K562 (cell line): ENCODE data around the gene ZNF326. TPM values are rescaled to one million over a fixed set of nuclear protein-coding genes. Genes with fewer than 3 reads are reported as not detected.

ENCODE experiments used
- ARID4B ChIP-seq: sonication (generic); formaldehyde crosslinking; IDR thresholded peaks from 2 replicates; pipeline ENCODE4 v1.8.0; 2022; ENCODE audit warnings: mild to moderate bottlenecking, missing genetic modification reagents
- CREB3L1 ChIP-seq: fragments of 450-650 bp; IDR thresholded peaks from 2 replicates; pipeline ENCODE4 v1.6.1; 2014; ENCODE audit warnings: low read depth, mild to moderate bottlenecking, moderate library complexity, borderline replicate concordance
- E2F8 ChIP-seq: fragments of 450-650 bp; IDR thresholded peaks from 2 replicates; pipeline ENCODE4 v1.7.1; 2018; ENCODE audit warnings: mild to moderate bottlenecking, low read depth; ENCODE audit not compliant: partially characterized antibody
- EGR1 ChIP-seq: fragments of 450-650 bp; conservative IDR thresholded peaks from 2 replicates; pipeline ENCODE4 v1.6.1; 2017; ENCODE audit warnings: mild to moderate bottlenecking
- HLTF ChIP-seq: fragments of 450-650 bp; IDR thresholded peaks from 2 replicates; pipeline ENCODE4 v1.6.1; 2016
- KDM5B ChIP-seq: fragments of 200-600 bp; sonication (generic); IDR thresholded peaks from 2 replicates; pipeline ENCODE4 v1.6.1; 2012; ENCODE audit warnings: low read depth, mild to moderate bottlenecking, moderate library complexity, low read length, control low read depth, inconsistent platforms; ENCODE audit not compliant: insufficient replicate concordance
- MAFK ChIP-seq: IDR thresholded peaks from 2 replicates; pipeline ENCODE4 v1.6.1; 2011; ENCODE audit warnings: low read length, improper control_type of control experiment
- MCM3 ChIP-seq: fragments of 450-650 bp; IDR thresholded peaks from 2 replicates; pipeline ENCODE4 v1.6.1; 2016
- OTX1 ChIP-seq: fragments of 450-650 bp; formaldehyde crosslinking; IDR thresholded peaks from 2 replicates; pipeline ENCODE4 v1.4.0; 2022; ENCODE audit warnings: mild to moderate bottlenecking
- POU5F1 ChIP-seq: fragments of 150-350 bp; IDR thresholded peaks from 2 replicates; pipeline ENCODE4 v1.6.1; 2014; ENCODE audit warnings: borderline replicate concordance, low read length, low read depth, mild to moderate bottlenecking; ENCODE audit not compliant: partially characterized antibody
- RBM17 ChIP-seq: fragments of 200-400 bp; formaldehyde crosslinking; IDR thresholded peaks from 2 replicates; pipeline ENCODE4 v1.6.1; 2017; ENCODE audit warnings: low read depth, mild to moderate bottlenecking, low read length, borderline replicate concordance
- RFX5 ChIP-seq: IDR thresholded peaks from 2 replicates; pipeline ENCODE4 v1.6.1; 2011; ENCODE audit warnings: low read depth, mild to moderate bottlenecking, improper control_type of control experiment, low read length
- SETDB1 ChIP-seq: IDR thresholded peaks from one replicate; pipeline ENCODE4 v1.6.1; 2012; ENCODE audit warnings: low read length, control low read depth, inconsistent platforms
- TBL1XR1 ChIP-seq, 2 experiments: IDR thresholded peaks; 2 replicates each; pipeline ENCODE4 v1.6.1; 2012; ENCODE audit warnings: improper control_type of control experiment in 2 of 2, low read length in 2 of 2, mild to moderate bottlenecking in 1 of 2
- ZBTB1 ChIP-seq: sonication (generic); formaldehyde crosslinking; IDR thresholded peaks from 2 replicates; pipeline ENCODE4 v1.8.1; 2023; ENCODE audit warnings: missing genetic modification reagents, low read depth, mild to moderate bottlenecking, borderline replicate concordance
- ZNF583 ChIP-seq: fragments of 250-450 bp; sonication (Bioruptor Pico); IDR thresholded peaks from 2 replicates; pipeline ENCODE4 v1.4.0; 2020
- ZNF584 ChIP-seq: fragments of 200-800 bp; sonication (Bioruptor generic); IDR thresholded peaks from 2 replicates; pipeline ENCODE4 v1.6.1; 2016; ENCODE audit warnings: low read depth, mild to moderate bottlenecking, missing genetic modification characterization, missing compliant biosample characterization
- polyA plus RNA-seq, 8 experiments: library from polyadenylated mRNA; depleted of rRNA in 4 of 8; stranded (reverse) in 5 of 8; unstranded in 3 of 8; fragments of >200 nt; fragmentation: Nextera tagmentation in 2 of 8; fragmentation: Illumina TruSeq in 1 of 8; extraction: Ambion mirVana in 2 of 8; extraction: Trizol in 1 of 8; gene quantifications; 2 replicates each; pipeline versions ENCODE4 v1.2.1 to v1.2.3, GENCODE V29; 2011 to 2014; ENCODE audit warnings: inconsistent platforms in 1 of 8, missing spikeins in 1 of 8
- total RNA-seq, 7 experiments: library from RNA; depleted of rRNA in 6 of 7; stranded (reverse); fragments of >200 nt in 6 of 7; fragmentation: Illumina TruSeq in 2 of 7; extraction: Trizol in 2 of 7; gene quantifications; 2 replicates each; pipeline versions ENCODE4 v1.2.1 to v1.2.3, GENCODE V29; 2011 to 2021; ENCODE audit warnings: low replicate concordance in 1 of 7

The ZNF326 gene
- total and polyA plus RNA-seq, 9 of the 15 experiments (the other 6 are each of a cell fraction or from before 2014, with no cell fraction given): 7.2 to 33.2 (median 20.1) TPM

- TF ChIP-seq ARID4B (CRISPR knock-in tag): peak; percentile 94
- peak; percentile 54; the same call in 1 of the 2 replicates for TF ChIP-seq CREB3L1
- 0 out of 2 replicates have a peak, but pooled peaks have one; percentile 58 for TF ChIP-seq ZNF583 (CRISPR knock-in tag)
- TF ChIP-seq HLTF: 0 out of 2 replicates have a peak, but pooled peaks have one; percentile 16
- TF ChIP-seq ZNF584: no peak
- no peak for TF ChIP-seq RFX5
- TF ChIP-seq TBL1XR1 (IDR thresholded peaks at IDR 0.05; ENCODE audit: low read length in 2 of 2): no peak; a peak in 2 of 4 replicates
- TF ChIP-seq KDM5B: peak; percentile 97
- peak; percentile 61 for TF ChIP-seq EGR1
- peak; percentile 70; the same call in 1 of the 2 replicates for TF ChIP-seq OTX1 (CRISPR knock-in tag)
- no peak for TF ChIP-seq MCM3
- TF ChIP-seq ZBTB1 (CRISPR knock-in tag): peak; percentile 87
- TF ChIP-seq RBM17: no peak
- no peak for TF ChIP-seq POU5F1
- no peak for TF ChIP-seq SETDB1
- peak; percentile 73 for TF ChIP-seq E2F8
- no peak for TF ChIP-seq MAFK
Observed at GRCh38 chr1:89994805-89995597, at the start of gene ZNF326 (continued).
